Loucy (cell line): ENCODE measurements around the gene ALX3.
"Not testable (repeated sequence)": the region's sequence is repeated elsewhere in the genome, so short reads cannot be mapped to it uniquely, and the experiment has no call there.

Source experiments
- H2AFZ ChIP-seq: fragments of 200-600 bp; sonication (generic); 2 replicates; pipeline ENCODE4 v1.6.0; 2016; ENCODE audit warnings: antibody characterized with exemption, mild to moderate bottlenecking, low read length, moderate library complexity
- H3F3A ChIP-seq: fragments of 200-600 bp; 2 replicates; pipeline ENCODE4 v1.6.0; 2016; ENCODE audit warnings: antibody characterized with exemption, low read depth, mild to moderate bottlenecking
- H3K27me3 ChIP-seq: fragments of 200-600 bp; sonication (generic); 2 replicates; pipeline ENCODE4 v1.6.1; 2014; ENCODE audit warnings: low read length, mild to moderate bottlenecking; ENCODE audit not compliant: insufficient read depth, poor library complexity, severe bottlenecking
- H3K36me3 ChIP-seq: fragments of 200-600 bp; sonication (generic); 2 replicates; pipeline ENCODE4 v1.6.1; 2016; ENCODE audit warnings: low read length; ENCODE audit not compliant: insufficient read depth
- H3K4me1 ChIP-seq: fragments of 200-600 bp; sonication (generic); 2 replicates; pipeline ENCODE4 v1.5.1; 2014; ENCODE audit warnings: low read length, mild to moderate bottlenecking; ENCODE audit not compliant: insufficient read depth, poor library complexity, severe bottlenecking
- H3K4me2 ChIP-seq: fragments of 200-600 bp; sonication (generic); 2 replicates; pipeline ENCODE4 v1.6.0; 2014; ENCODE audit warnings: antibody characterized with exemption, low read length, low read depth, mild to moderate bottlenecking; ENCODE audit not compliant: poor library complexity, severe bottlenecking
- H3K4me3 ChIP-seq: fragments of 200-600 bp; sonication (generic); 2 replicates; pipeline ENCODE4 v1.5.1; 2014; ENCODE audit warnings: low read length, mild to moderate bottlenecking, mixed read lengths; ENCODE audit not compliant: poor library complexity, severe bottlenecking
- H3K79me2 ChIP-seq: fragments of 200-600 bp; sonication (generic); 2 replicates; pipeline ENCODE4 v1.6.1; 2014; ENCODE audit warnings: low read length; ENCODE audit not compliant: insufficient read depth
- H3K9ac ChIP-seq: fragments of 200-600 bp; sonication (generic); 2 replicates; pipeline ENCODE4 v1.6.0; 2014; ENCODE audit warnings: mild to moderate bottlenecking, low read depth, low read length, moderate library complexity; ENCODE audit not compliant: poor library complexity, severe bottlenecking
- H3K9me2 ChIP-seq: fragments of 200-600 bp; sonication (generic); replicated peaks from 2 replicates; pipeline ENCODE4 v1.6.1; 2016; ENCODE audit warnings: low read depth, low read length, mixed read lengths
- H3K9me3 ChIP-seq: fragments of 200-600 bp; sonication (generic); 2 replicates; pipeline ENCODE4 v1.6.1; 2014; ENCODE audit warnings: mild to moderate bottlenecking, antibody characterized with exemption, low read length, low read depth; ENCODE audit not compliant: insufficient read depth
- H4K20me1 ChIP-seq: fragments of 200-600 bp; sonication (generic); 2 replicates; pipeline ENCODE4 v1.6.0; 2014; ENCODE audit warnings: antibody characterized with exemption, low read length, mild to moderate bottlenecking; ENCODE audit not compliant: insufficient read depth, poor library complexity, severe bottlenecking
- CTCF ChIP-seq: fragments of 200-600 bp; sonication (generic); conservative IDR thresholded peaks from 2 replicates; pipeline ENCODE4 v1.5.1; 2014; ENCODE audit warnings: mild to moderate bottlenecking, antibody characterized with exemption, low read length
- EZH2phosphoT487 ChIP-seq: fragments of 200-600 bp; IDR thresholded peaks from 2 replicates; pipeline ENCODE4 v1.6.1; 2018; ENCODE audit warnings: antibody characterized with exemption, mild to moderate bottlenecking, moderate library complexity, borderline replicate concordance

The ALX3 gene

GRCh38 chr1:110033421-110033820 is 37.1 kb downstream of the ALX3 start:
- H3K4me3 ChIP-seq = peak overlapping the region; percentile 84
- H2AFZ ChIP-seq = peak overlapping the region; percentile 54; the same call in 1 of the 2 replicates
- peak overlapping the region; percentile 92 for H3K4me2 ChIP-seq
- H3K9me2 ChIP-seq = no peaks in the 10 kb centered on the region
- TF ChIP-seq EZH2phosphoT487 (no peak), CTCF (no peak)
- peaks cover 30% of the 10 kb centered on the region for H3K4me1 ChIP-seq
- H3K27me3 ChIP-seq = no peaks in the 10 kb centered on the region
- peaks cover 13% of the 10 kb centered on the region for H4K20me1 ChIP-seq
- peaks cover 31% of the 10 kb centered on the region for H3K79me2 ChIP-seq
- H3K9ac ChIP-seq = peak overlapping the region; percentile 86
- no peaks in the 10 kb centered on the region for H3K9me3 ChIP-seq
- no peaks in the 10 kb centered on the region for H3F3A ChIP-seq
- H3K36me3 ChIP-seq = peaks cover 4% of the 10 kb centered on the region; the same call in 1 of the 2 replicates

GRCh38 chr1:110032327-110032726 is 38.1 kb downstream of the ALX3 start:
- H4K20me1 ChIP-seq = peaks cover 13% of the 10 kb centered on the region
- H3K9ac ChIP-seq = no peak overlapping the region
- H3K4me1 ChIP-seq = peaks cover 30% of the 10 kb centered on the region
- no peak for TF ChIP-seq CTCF
- TF ChIP-seq EZH2phosphoT487 = no peak
- H2AFZ ChIP-seq = no peak overlapping the region; the same call in 1 of the 2 replicates
- no peaks in the 10 kb centered on the region for H3F3A ChIP-seq
- H3K4me2 ChIP-seq = no peak overlapping the region
- H3K27me3 ChIP-seq = no peaks in the 10 kb centered on the region
- no peaks in the 10 kb centered on the region for H3K36me3 ChIP-seq
- H3K4me3 ChIP-seq = no peak overlapping the region
- no peaks in the 10 kb centered on the region for H3K9me2 ChIP-seq
- H3K9me3 ChIP-seq = no peaks in the 10 kb centered on the region
- H3K79me2 ChIP-seq = peaks cover 27% of the 10 kb centered on the region

GRCh38 chr1:110030687-110031086 is 39.8 kb downstream of the ALX3 start:
- peaks cover 17% of the 10 kb centered on the region for H3K4me1 ChIP-seq
- not testable (repeated sequence) for H3K4me3 ChIP-seq, H3F3A ChIP-seq, H4K20me1 ChIP-seq, H3K9ac ChIP-seq, H3K36me3 ChIP-seq, H3K9me3 ChIP-seq, H3K9me2 ChIP-seq, H3K27me3 ChIP-seq
- peak overlapping the region; percentile 91 for H2AFZ ChIP-seq
- H3K79me2 ChIP-seq = peaks cover 12% of the 10 kb centered on the region
- peak overlapping the region; percentile 46 for H3K4me2 ChIP-seq

- peaks cover 49% of the 10 kb centered on the region; the same call in 1 of the 2 replicates for H3K36me3 ChIP-seq
- H3K9me2 ChIP-seq = no peaks in the 10 kb centered on the region
- TF ChIP-seq CTCF = no peak
- TF ChIP-seq EZH2phosphoT487 = no peak
Observed at GRCh38 chr1:110024613-110025012, 45.9 kb downstream of the ALX3 start.

More at GRCh38 chr1:110024613-110025012, 45.9 kb downstream of the ALX3 start:
- Histone ChIP-seq H3K4me1 (no peaks in the 10 kb centered on the region), H4K20me1 (no peaks in the 10 kb centered on the region), H3K4me3 (no peak overlapping the region), H3F3A (0 out of 2 replicates have a peak, but pooled peaks cover 3% of the 10 kb centered on the region), H3K9ac (no peak overlapping the region), H3K9me3 (no peaks in the 10 kb centered on the region), H3K4me2 (no peak overlapping the region), H3K27me3 (no peaks in the 10 kb centered on the region), H2AFZ (no peak overlapping the region), H3K79me2 (no peaks in the 10 kb centered on the region)
